Astrocyte (in vitro differentiated cells and primary cell): Measurements from ENCODE around the gene EXOC1L.

ENCODE experiments used
- CTCF ChIP-seq: IDR thresholded peaks from 2 replicates; pipeline ENCODE4 v1.5.1; 2011; ENCODE audit warnings: low read depth, mild to moderate bottlenecking, inconsistent platforms, low read length, moderate library complexity; ENCODE audit not compliant: insufficient read depth
- EZH2 ChIP-seq: IDR thresholded peaks from 2 replicates; pipeline ENCODE4 v1.6.1; 2012; ENCODE audit warnings: mild to moderate bottlenecking, low read length, inconsistent platforms; ENCODE audit not compliant: insufficient read depth

- TF ChIP-seq CTCF: no peak
- TF ChIP-seq EZH2: no peak
Observed at GRCh38 chr4:55853484-55854046, 34.0 kb downstream of the EXOC1L start, which contains the start of gene EXOC1.
